ENCODE measurements around the gene CYSTM1.

DNA sequence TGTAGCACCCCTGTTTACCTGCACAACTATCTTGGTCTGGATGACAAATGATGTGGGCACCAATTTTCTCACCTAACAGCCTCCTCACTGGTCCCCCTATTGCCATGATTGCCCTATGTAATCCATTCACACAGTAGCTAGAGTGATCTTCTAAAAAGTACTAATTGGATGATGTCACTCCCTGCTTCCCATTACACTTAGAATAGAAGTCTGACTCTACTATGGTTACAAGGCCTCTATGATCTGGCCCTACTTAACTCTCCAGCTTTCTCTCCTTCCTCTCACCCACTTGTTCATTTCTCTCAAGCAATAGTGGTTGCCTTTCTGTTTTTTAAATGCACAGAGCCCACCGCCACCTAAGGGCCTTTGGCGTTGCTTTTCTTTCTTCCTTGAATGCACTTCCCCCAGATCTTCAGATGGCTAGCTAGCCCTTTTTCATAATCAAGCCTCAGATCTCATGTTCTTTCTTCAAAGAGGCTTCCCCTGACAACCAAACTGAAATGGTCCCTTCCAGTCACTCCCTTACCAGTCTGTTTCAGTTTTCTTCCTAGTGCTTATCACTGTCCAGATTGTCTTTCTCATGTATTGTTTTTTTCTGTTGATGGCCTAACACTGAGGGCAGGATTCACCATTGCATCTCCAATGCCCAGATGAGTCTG, 40.6 kb upstream of the CYSTM1 start:
- TF ChIP-seq POLR2A (IDR thresholded peaks at IDR 0.05; ENCODE audit: low read depth, low read length) (no peak), JUN (IDR thresholded peaks at IDR 0.05; ENCODE audit: borderline replicate concordance, insufficient read depth, insufficient read length, low read depth) (no peak), EZH2 (IDR thresholded peaks at IDR 0.05; ENCODE audit: borderline replicate concordance, low read depth, low read length, severe bottlenecking) (no peak), POLR2AphosphoS5 (IDR thresholded peaks at IDR 0.05; ENCODE audit: insufficient read depth, low read depth, low read length) (no peak), FOS (IDR thresholded peaks at IDR 0.05; ENCODE audit: borderline replicate concordance, insufficient read depth, low read length) (no peak)
- TF ChIP-seq, protein P1, sequence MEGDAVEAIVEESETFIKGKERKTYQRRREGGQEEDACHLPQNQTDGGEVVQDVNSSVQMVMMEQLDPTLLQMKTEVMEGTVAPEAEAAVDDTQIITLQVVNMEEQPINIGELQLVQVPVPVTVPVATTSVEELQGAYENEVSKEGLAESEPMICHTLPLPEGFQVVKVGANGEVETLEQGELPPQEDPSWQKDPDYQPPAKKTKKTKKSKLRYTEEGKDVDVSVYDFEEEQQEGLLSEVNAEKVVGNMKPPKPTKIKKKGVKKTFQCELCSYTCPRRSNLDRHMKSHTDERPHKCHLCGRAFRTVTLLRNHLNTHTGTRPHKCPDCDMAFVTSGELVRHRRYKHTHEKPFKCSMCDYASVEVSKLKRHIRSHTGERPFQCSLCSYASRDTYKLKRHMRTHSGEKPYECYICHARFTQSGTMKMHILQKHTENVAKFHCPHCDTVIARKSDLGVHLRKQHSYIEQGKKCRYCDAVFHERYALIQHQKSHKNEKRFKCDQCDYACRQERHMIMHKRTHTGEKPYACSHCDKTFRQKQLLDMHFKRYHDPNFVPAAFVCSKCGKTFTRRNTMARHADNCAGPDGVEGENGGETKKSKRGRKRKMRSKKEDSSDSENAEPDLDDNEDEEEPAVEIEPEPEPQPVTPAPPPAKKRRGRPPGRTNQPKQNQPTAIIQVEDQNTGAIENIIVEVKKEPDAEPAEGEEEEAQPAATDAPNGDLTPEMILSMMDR (IDR thresholded peaks at IDR 0.05; ENCODE audit: extremely low read depth in 1 of 2, insufficient read depth in 1 of 2, low read depth in 1 of 2, low read length in 2 of 2) = no peak
